ENCODE data around the gene ACTN2.

DNA sequence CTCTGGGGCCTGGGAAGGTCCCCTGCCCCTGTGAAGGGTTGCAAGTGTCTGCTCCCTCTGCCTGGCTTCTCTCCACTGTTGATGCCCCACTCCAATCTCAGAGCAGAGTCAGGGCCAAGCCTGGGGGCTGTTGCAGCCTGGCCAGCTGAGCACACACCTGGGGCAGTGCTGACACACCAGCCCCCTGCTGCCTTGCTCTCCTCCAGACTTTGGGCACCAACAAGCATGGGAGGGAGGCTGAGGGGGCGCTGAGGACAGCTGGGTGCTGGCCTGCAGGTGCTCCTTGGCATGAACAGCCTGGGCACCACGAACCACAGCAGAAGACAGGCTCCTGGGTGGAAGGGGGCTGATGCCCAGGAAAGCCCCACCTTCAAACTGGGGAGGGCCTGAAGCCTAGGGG lies 99.2 kb downstream of the ACTN2 start:
- no peak for TF ChIP-seq EZH2 (IDR thresholded peaks at IDR 0.05; ENCODE audit: low read length, missing control alignments)
- TF ChIP-seq, protein P1, sequence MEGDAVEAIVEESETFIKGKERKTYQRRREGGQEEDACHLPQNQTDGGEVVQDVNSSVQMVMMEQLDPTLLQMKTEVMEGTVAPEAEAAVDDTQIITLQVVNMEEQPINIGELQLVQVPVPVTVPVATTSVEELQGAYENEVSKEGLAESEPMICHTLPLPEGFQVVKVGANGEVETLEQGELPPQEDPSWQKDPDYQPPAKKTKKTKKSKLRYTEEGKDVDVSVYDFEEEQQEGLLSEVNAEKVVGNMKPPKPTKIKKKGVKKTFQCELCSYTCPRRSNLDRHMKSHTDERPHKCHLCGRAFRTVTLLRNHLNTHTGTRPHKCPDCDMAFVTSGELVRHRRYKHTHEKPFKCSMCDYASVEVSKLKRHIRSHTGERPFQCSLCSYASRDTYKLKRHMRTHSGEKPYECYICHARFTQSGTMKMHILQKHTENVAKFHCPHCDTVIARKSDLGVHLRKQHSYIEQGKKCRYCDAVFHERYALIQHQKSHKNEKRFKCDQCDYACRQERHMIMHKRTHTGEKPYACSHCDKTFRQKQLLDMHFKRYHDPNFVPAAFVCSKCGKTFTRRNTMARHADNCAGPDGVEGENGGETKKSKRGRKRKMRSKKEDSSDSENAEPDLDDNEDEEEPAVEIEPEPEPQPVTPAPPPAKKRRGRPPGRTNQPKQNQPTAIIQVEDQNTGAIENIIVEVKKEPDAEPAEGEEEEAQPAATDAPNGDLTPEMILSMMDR (conservative IDR thresholded peaks at IDR 0.05 in 1 of 2, IDR thresholded peaks at IDR 0.05 in 1 of 2; ENCODE audit: low read depth in 1 of 2, low read length in 2 of 2) = no peak
